Activated T-cell treated with anti-CD3 and anti-CD28 coated beads, Interleukin-2, amount 50 U/mL, for 4 hours (primary cell): Measurements from ENCODE around the gene GRB10. TPM values are rescaled to one million over a fixed set of nuclear protein-coding genes. Genes with fewer than 3 reads are reported as not detected.
"Not testable (repeated sequence)": the region's sequence is repeated elsewhere in the genome, so short reads cannot be mapped to it uniquely, and the experiment has no call there.

ENCODE experiments used
- ATAC-seq, 2 donors: fragments of 200-7000 bp; cut with Tn5 transposase; one replicate each; pipeline ENCODE4 v1.10.0; 2021
- DNase-seq: peaks from one replicate; pipeline ENCODE4 v3.0.0-alpha.2; 2020
- H3K27me3 Mint-ChIP-seq: one replicate; pipeline ENCODE4 v1.8.0; 2021; ENCODE audit warnings: low read depth, mixed read lengths
- H3K36me3 Mint-ChIP-seq: one replicate; pipeline ENCODE4 v1.8.0; 2022; ENCODE audit warnings: mixed read lengths; ENCODE audit not compliant: insufficient read depth
- H3K4me1 Mint-ChIP-seq: one replicate; pipeline ENCODE4 v1.8.0; 2021; ENCODE audit warnings: low read depth, mixed read lengths
- H3K4me3 Mint-ChIP-seq: one replicate; pipeline ENCODE4 v1.8.0; 2021; ENCODE audit warnings: mild to moderate bottlenecking, moderate library complexity, mixed read lengths
- H3K9me3 Mint-ChIP-seq: one replicate; pipeline ENCODE4 v1.8.0; 2021; ENCODE audit warnings: mixed read lengths
- total RNA-seq, 3 donors: library from RNA; stranded (reverse); gene quantifications; one replicate each; pipeline ENCODE4 v1.2.1, GENCODE V29; 2021

GRB10 gene
- total RNA-seq, 3 donors from 2014 or later, result 1.3 to 3.7 (median 3.3) TPM

DNA sequence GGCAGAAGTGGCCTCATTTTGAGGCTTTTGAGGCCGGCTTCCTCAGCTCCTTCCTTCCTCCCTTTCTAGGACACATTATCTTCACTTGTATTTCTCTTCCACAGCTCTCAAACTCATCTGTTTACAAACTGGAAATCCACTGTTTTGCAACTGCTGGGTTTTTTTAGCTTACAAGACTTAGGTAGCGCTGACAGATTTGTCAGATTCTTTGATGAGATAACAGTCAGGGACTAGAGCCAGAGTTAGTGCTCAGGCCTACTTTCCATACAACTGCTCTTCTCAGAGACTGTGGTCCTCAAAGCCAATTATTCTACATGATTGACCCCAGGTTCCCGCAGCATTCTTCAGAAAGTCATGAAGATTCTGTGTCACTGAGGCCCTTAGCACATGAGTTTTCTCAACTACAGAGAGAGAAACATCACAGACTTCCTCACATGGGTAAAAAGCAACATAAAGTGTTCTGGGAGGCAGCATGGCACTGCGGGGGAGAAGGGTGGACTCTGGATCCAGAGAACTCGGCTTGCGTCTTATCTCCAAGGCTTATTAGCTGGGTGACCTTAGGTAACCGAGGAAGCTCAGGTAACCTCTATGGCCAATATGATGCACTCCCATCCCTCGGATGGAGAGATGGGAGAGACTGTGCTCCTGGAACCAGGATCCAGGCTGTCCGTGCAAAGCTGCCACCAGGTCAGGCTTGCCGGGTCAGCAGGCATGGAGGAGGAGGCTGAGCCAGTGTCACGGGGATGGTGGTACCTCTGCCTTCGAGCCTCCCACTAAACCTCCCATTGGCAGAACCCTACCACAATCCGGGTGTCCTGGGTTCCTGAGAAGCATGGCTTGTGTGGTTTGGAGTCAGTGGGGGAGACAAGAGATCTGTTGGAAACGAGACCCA is 228.0 kb downstream of the GRB10 start:
- ATAC-seq, result no peak
- H3K4me3 Mint-ChIP-seq, result no peak overlapping the region
- H3K9me3 Mint-ChIP-seq, result no peaks in the 10 kb centered on the region
- peaks cover 29% of the 10 kb centered on the region for H3K27me3 Mint-ChIP-seq
- no peaks in the 10 kb centered on the region for H3K4me1 Mint-ChIP-seq
- H3K36me3 Mint-ChIP-seq, result no peaks in the 10 kb centered on the region
- no peak for DNase-seq

DNA sequence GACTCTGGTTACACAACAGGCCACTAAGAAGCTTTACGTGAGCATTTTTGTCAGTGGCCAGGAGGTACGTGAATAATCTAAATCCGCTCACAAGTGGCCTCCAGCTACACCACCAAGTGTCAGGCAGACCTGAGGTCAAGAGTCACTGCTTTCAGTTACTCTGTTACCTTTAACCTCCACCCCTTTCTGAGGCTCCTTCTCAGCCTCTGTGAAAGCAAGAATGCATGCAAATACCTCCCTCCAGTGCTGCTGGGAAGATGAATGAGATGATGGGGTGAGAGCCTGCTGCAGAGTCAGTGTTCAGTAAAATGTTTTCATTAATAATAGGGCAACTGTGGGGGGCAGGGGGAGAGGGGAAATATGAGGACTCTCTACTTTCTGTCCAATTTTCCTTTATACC is 228.7 kb downstream of the GRB10 start:
- Mint-ChIP-seq H3K27me3 (peaks cover 27% of the 10 kb centered on the region), H3K9me3 (no peaks in the 10 kb centered on the region), H3K4me1 (no peaks in the 10 kb centered on the region), H3K4me3 (no peak overlapping the region), H3K36me3 (no peaks in the 10 kb centered on the region)
- ATAC-seq, result no peak
- no peak for DNase-seq

DNA sequence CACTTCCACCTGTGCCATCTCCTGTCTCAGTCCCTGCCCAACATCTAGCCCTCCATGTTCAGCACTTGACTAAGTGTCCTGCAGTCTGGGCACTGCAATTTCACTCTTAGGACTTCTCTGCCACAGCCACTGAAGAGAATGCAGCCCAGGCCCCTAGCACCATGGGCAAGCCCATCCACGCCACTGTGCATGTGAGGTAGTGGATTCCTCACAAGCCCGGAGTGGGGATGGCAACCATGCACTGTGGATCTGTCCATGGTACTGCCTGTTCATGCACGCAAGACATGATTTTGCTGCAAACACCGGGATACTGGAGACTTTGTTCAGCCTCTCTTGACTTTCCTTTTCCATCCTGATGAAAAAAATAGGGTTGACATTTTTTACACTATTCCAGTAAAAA is 229.8 kb downstream of the GRB10 start:
- Mint-ChIP-seq H3K27me3 (peaks cover 21% of the 10 kb centered on the region), H3K9me3 (no peaks in the 10 kb centered on the region), H3K4me3 (no peak overlapping the region), H3K36me3 (no peaks in the 10 kb centered on the region), H3K4me1 (no peaks in the 10 kb centered on the region)
- DNase-seq (no peak), ATAC-seq (no peak)

DNA sequence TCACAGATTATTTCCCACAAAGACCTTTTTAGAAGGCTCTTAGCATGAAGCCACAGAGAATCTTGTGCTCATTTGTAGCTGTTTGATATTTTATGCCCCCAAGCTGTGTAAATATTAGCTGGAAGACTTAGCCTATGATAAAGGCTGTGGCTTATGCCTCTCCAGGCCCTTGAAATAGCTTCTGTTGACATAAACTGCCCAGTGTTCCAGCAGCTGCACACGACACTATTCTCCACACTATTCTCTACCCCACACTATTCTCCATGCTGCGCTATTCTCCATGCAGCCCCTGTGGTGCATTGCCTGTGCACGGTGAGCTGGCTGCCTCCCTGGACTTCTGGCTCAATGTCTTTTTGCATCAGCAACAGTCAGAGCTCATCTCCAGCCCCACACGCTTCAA is 230.6 kb downstream of the GRB10 start:
- H3K27me3 Mint-ChIP-seq, result peaks cover 20% of the 10 kb centered on the region
- H3K4me1 Mint-ChIP-seq, result no peaks in the 10 kb centered on the region
- H3K36me3 Mint-ChIP-seq, result no peaks in the 10 kb centered on the region
- no peak overlapping the region for H3K4me3 Mint-ChIP-seq
- ATAC-seq, result no peak
- no peaks in the 10 kb centered on the region for H3K9me3 Mint-ChIP-seq
- DNase-seq, result no peak

DNA sequence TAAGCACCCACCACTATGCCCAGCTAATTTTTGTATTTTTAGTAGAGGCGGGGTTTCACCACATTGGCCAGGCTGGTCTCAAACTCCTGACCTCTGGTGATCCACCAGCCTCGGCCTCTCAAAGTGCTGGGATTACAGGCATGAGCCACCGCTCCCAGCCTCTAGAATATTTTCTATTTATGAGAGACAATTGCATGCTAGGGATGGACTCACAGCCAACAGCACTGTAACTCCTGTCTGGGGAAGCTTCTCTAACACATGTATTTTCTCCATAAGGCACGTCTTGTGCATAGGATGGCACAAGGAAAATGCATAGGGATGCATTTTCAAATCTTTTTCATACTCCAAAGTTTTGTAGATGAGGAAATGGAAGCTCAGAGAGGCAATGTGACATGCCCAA is 237.1 kb downstream of the GRB10 start:
- not testable (repeated sequence) for H3K4me3 Mint-ChIP-seq, H3K4me1 Mint-ChIP-seq, ATAC-seq, H3K36me3 Mint-ChIP-seq, H3K9me3 Mint-ChIP-seq, H3K27me3 Mint-ChIP-seq, DNase-seq

DNA sequence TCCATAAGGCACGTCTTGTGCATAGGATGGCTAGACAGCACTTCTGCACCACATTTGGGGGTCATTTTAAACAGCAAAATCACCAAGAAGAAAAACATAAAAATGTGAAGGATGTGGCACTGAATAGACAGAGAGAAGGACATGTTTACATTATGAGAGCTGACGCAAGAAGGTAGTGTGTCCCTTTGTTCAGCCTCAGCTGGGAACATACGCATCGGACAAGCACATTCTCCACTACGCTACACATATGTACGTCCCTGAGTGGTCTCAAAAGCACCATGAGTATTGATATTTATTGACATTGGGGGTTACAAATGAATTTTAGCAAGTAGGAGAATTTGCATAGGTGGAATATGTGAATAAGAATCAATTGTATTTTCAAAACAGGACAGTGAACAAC is 237.7 kb downstream of the GRB10 start:
- Mint-ChIP-seq H3K36me3 (no peaks in the 10 kb centered on the region), H3K4me1 (no peaks in the 10 kb centered on the region), H3K27me3 (no peaks in the 10 kb centered on the region), H3K9me3 (no peaks in the 10 kb centered on the region), H3K4me3 (no peak overlapping the region)
- DNase-seq, result no peak
- ATAC-seq, result no peak

DNA sequence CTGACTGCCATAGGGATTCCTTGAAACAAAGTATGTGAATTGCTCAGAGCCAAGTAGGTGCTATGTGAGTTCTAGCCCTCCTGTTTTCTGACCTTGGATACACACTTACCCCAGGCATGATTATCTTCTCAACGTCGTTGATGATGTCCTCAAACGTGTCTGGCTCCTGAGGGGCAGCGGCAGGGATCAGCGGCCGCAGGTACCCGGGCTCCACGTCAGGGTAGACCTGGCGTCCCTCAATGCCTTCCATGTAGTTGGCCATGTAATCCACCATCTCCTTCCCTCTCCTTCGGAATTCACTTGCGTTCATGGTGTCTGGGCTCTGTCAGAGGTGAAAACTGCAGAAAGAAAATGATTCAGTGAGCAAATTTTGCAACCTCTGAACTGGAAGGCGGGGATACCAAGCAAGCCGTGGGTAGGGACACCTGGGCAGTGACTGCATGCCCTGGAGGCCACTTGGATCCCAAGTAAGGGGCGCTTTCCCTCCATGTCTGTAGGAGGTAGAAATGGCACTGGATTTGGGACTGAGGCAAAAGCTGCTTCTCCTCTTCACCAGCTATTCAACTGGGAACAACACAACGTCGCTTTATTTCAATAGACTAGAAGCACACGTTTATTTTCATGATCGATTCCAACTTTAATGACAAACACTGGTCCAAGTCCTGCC is 238.8 kb downstream of the GRB10 start:
- H3K36me3 Mint-ChIP-seq, result no peaks in the 10 kb centered on the region
- no peaks in the 10 kb centered on the region for H3K9me3 Mint-ChIP-seq
- DNase-seq, result no peak
- H3K4me1 Mint-ChIP-seq, result no peaks in the 10 kb centered on the region
- no peak for ATAC-seq
- no peaks in the 10 kb centered on the region for H3K27me3 Mint-ChIP-seq
- H3K4me3 Mint-ChIP-seq, result no peak overlapping the region

DNA sequence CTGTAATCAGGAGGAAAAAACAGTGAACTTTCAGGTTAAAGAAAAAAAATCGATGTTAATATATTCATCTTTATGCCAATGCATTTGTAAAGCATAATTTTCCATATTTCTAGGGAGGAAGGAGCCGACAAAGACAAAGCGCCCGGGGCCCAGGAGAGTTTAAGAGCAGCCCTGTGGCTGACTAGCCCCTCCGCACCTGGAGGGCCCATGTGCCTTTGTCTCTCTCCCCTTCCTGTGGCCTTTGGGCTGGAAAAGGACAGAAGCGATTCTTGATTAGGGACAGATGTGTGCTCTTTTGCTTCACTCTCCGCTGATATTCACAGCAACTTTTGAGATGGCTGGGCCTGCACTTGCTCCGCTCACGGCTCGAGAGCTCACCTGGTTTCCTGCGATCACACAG is 240.6 kb downstream of the GRB10 start:
- no peak for ATAC-seq
- Mint-ChIP-seq H3K4me3 (no peak overlapping the region), H3K27me3 (no peaks in the 10 kb centered on the region), H3K9me3 (no peaks in the 10 kb centered on the region), H3K4me1 (no peaks in the 10 kb centered on the region), H3K36me3 (no peaks in the 10 kb centered on the region)
- DNase-seq, result no peak

DNA sequence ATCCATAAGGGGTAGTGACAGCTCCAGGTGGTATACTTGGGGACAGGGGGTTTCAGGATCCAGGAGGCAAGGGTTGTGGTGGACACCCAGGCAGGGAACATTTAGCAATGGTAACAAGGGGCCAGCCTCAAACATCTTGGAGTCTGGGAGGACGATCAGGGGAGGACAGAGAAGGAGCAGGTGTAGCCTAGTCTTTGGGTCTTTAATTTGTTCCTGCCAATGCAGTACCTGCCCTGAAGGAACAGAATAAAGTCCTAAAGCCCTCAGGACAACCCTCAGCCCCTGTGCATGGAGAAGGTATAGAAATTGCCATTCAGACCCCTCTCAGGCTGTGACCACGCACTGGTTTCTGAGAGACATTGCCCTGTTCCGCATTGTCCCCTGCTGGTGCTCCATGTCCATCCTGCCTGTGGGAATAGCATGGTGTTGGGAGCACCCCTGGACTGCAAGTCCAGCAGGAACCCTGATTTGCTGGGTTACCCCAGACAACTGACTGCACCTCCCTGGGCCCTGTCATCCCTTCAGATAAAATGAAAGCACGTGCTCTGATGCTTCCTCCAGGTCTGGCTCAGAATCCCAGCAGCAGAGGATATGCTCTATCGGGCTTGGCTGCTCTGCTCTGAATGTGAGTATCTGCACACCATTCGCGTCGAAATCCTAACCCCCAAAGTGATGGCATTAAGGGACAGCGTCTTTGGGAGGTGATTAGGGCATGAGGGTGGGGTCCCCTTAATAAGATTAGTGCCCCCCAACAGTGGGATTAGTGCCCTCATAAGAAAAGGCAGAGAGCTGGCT is 241.7 kb downstream of the GRB10 start:
- no peaks in the 10 kb centered on the region for H3K9me3 Mint-ChIP-seq
- ATAC-seq (no peak), DNase-seq (no peak)
- H3K27me3 Mint-ChIP-seq, result no peaks in the 10 kb centered on the region
- no peak overlapping the region for H3K4me3 Mint-ChIP-seq
- H3K4me1 Mint-ChIP-seq, result no peaks in the 10 kb centered on the region
- H3K36me3 Mint-ChIP-seq, result no peaks in the 10 kb centered on the region

Other genes starting within 250 kb of the GRB10 start
- gene DDC, start 217.5 kb downstream of the GRB10 start, total RNA-seq, result under 1 TPM in 2 of 3 donors, not detected in 1; 0.38 to 0.61 TPM